CD4-positive, alpha-beta memory T cell (primary cell): Measurements from ENCODE around the gene DDRGK1. TPM values are rescaled to one million over a fixed set of nuclear protein-coding genes. Genes with fewer than 3 reads are reported as not detected.

Experiments used
- CTCF ChIA-PET: fragments of 350-600 bp; sonication (Branson Sonifier 250); formaldehyde crosslinking; loops from one replicate; lab custom pipeline; 2021; ENCODE audit warnings: inconsistent platforms; ENCODE audit not compliant: partially characterized antibody; lab: Charles Lee
- POLR2A ChIA-PET: fragments of 350-600 bp; sonication (Branson Sonifier 250); formaldehyde crosslinking; loops from one replicate; lab custom pipeline; 2021; ENCODE audit not compliant: partially characterized antibody; lab: Charles Lee
- DNase-seq, 5 donors: peaks; one replicate each; pipeline versions ENCODE4 v3.0.0 to v3.0.0-alpha.2; 2020 to 2022; ENCODE audit warnings: mixed read lengths in 1 of 5
- H3K27ac ChIP-seq: one replicate; pipeline ENCODE4 v1.7.0; 2013; ENCODE audit warnings: low read depth, low read length
- H3K27me3 ChIP-seq: 2 replicates; pipeline ENCODE4 v1.7.0; 2013; ENCODE audit warnings: mild to moderate bottlenecking, low read length, moderate library complexity; ENCODE audit not compliant: insufficient read depth
- H3K36me3 ChIP-seq: 2 replicates; pipeline ENCODE4 v1.7.0; 2013; ENCODE audit warnings: mild to moderate bottlenecking, low read length, moderate library complexity; ENCODE audit not compliant: insufficient read depth
- H3K4me1 ChIP-seq: 2 replicates; pipeline ENCODE4 v1.7.0; 2013; ENCODE audit warnings: mild to moderate bottlenecking, low read length, moderate library complexity; ENCODE audit not compliant: insufficient read depth
- H3K4me3 ChIP-seq, 2 donors: one replicate each; pipeline ENCODE4 v1.7.0; 2013; ENCODE audit warnings: low read length in 2 of 2, mild to moderate bottlenecking in 1 of 2
- H3K9me3 ChIP-seq, 2 donors: one replicate each; pipeline ENCODE4 v1.7.0; 2013; ENCODE audit warnings: low read length in 2 of 2, control low read depth in 1 of 2; ENCODE audit not compliant: control insufficient read depth in 1 of 2
- H3K27ac Mint-ChIP-seq, 7 donors: one replicate each; pipeline ENCODE4 v1.8.0; 2020 to 2021; ENCODE audit warnings: mixed read lengths in 7 of 7, mild to moderate bottlenecking in 6 of 7, inconsistent platforms in 3 of 7, moderate library complexity in 3 of 7
- H3K27me3 Mint-ChIP-seq, 2 donors: one replicate each; pipeline ENCODE4 v1.8.0; 2020 to 2021; ENCODE audit warnings: mixed read lengths in 2 of 2
- H3K36me3 Mint-ChIP-seq, 2 donors: one replicate each; pipeline ENCODE4 v1.8.0; 2020 to 2021; ENCODE audit warnings: mixed read lengths in 2 of 2, inconsistent platforms in 1 of 2, mild to moderate bottlenecking in 1 of 2
- H3K4me1 Mint-ChIP-seq, 4 donors: one replicate each; pipeline ENCODE4 v1.8.0; 2020 to 2021; ENCODE audit warnings: mixed read lengths in 4 of 4, mild to moderate bottlenecking in 1 of 4
- H3K4me3 Mint-ChIP-seq, 8 donors: one replicate each; pipeline ENCODE4 v1.8.0; 2020 to 2021; ENCODE audit warnings: mixed read lengths in 8 of 8, mild to moderate bottlenecking in 7 of 8, moderate library complexity in 6 of 8, inconsistent platforms in 3 of 8
- H3K9me3 Mint-ChIP-seq, 8 donors: one replicate each; pipeline ENCODE4 v1.8.0; 2020 to 2021; ENCODE audit warnings: mixed read lengths in 8 of 8, mild to moderate bottlenecking in 5 of 8, inconsistent platforms in 3 of 8, moderate library complexity in 1 of 8
- intact Hi-C: fragments of 100-400 bp; cut with micrococcal nuclease; formaldehyde crosslinking; loops from one replicate; pipeline ENCODE4 v1.15.1; 2023
- polyA plus RNA-seq, 2 donors: library from polyadenylated mRNA; unstranded; fragments of 300-500 nt; fragmentation: Illumina TruSeq; gene quantifications; one replicate each; pipeline ENCODE4 v1.2.3, GENCODE V29; 2021
- total RNA-seq, 2 experiments: library from RNA; stranded (reverse); gene quantifications; one replicate each; pipeline ENCODE4 v1.2.3, GENCODE V29; 2021

The DDRGK1 gene
- total and polyA plus RNA-seq, 4 experiments from 2014 or later, result 35.2 to 61.0 (median 54.6) TPM

- ChIA-PET CTCF (no interaction called here), POLR2A (no interaction called here)
- Histone ChIP-seq H3K27me3 (peaks cover 34% of the 10 kb centered on the region), H3K4me3 (no peak overlapping the region), H3K27ac (no peak overlapping the region), H3K9me3 (no peaks in the 10 kb centered on the region), H3K36me3 (no peaks in the 10 kb centered on the region), H3K4me1 (peaks cover 14% of the 10 kb centered on the region)
- Mint-ChIP-seq H3K36me3 (peaks cover 0 to 2% of the 10 kb centered on the region in 2 donors), H3K27ac (no peak overlapping the region), H3K4me3 (peak overlapping the region in 1 of 8 donors; percentile 27), H3K9me3 (no peaks in the 10 kb centered on the region), H3K4me1 (peaks cover 0 to 13% (median 9%) of the 10 kb centered on the region in 4 donors), H3K27me3 (peaks cover 14 to 19% of the 10 kb centered on the region in 2 donors)
- DNase-seq, result no peak
- intact Hi-C loops, result no loop called here
These were observed 31.3 kb upstream of the DDRGK1 start for GRCh38 chr20:3235666-3236324.

- Mint-ChIP-seq H3K27me3 (peaks cover 9 to 11% of the 10 kb centered on the region in 2 donors), H3K4me1 (peaks cover 0 to 6% (median 2%) of the 10 kb centered on the region in 4 donors), H3K4me3 (no peak overlapping the region), H3K27ac (no peak overlapping the region), H3K36me3 (no peaks in the 10 kb centered on the region), H3K9me3 (no peaks in the 10 kb centered on the region)
- no peaks in the 10 kb centered on the region for H3K9me3 ChIP-seq
- DNase-seq, result no peak
- no peaks in the 10 kb centered on the region for H3K36me3 ChIP-seq
- H3K4me3 ChIP-seq, result no peak overlapping the region
- H3K27ac ChIP-seq, result no peak overlapping the region
- ChIA-PET CTCF (no interaction called here), POLR2A (no interaction called here)
- intact Hi-C loops, result no loop called here
- peaks cover 8% of the 10 kb centered on the region for H3K4me1 ChIP-seq
- H3K27me3 ChIP-seq, result peaks cover 24% of the 10 kb centered on the region
These were observed 29.6 kb upstream of the DDRGK1 start for GRCh38 chr20:3233991-3234498.

GRCh38 chr20:3233131-3233990, 28.9 kb upstream of the DDRGK1 start:
- Mint-ChIP-seq H3K27ac (peak overlapping the region in 1 of 7 donors; percentile 66), H3K4me1 (peaks cover 0 to 6% (median 2%) of the 10 kb centered on the region in 4 donors), H3K4me3 (no peak overlapping the region), H3K27me3 (peaks cover 9 to 11% of the 10 kb centered on the region in 2 donors), H3K9me3 (no peaks in the 10 kb centered on the region), H3K36me3 (no peaks in the 10 kb centered on the region)
- Histone ChIP-seq H3K4me3 (no peak overlapping the region), H3K9me3 (no peaks in the 10 kb centered on the region), H3K27ac (no peak overlapping the region), H3K27me3 (peaks cover 24% of the 10 kb centered on the region), H3K4me1 (peaks cover 8% of the 10 kb centered on the region), H3K36me3 (no peaks in the 10 kb centered on the region)
- CTCF ChIA-PET, result no interaction called here
- POLR2A ChIA-PET, result no interaction called here
- intact Hi-C loops, result no loop called here
- DNase-seq, result no peak

DNA sequence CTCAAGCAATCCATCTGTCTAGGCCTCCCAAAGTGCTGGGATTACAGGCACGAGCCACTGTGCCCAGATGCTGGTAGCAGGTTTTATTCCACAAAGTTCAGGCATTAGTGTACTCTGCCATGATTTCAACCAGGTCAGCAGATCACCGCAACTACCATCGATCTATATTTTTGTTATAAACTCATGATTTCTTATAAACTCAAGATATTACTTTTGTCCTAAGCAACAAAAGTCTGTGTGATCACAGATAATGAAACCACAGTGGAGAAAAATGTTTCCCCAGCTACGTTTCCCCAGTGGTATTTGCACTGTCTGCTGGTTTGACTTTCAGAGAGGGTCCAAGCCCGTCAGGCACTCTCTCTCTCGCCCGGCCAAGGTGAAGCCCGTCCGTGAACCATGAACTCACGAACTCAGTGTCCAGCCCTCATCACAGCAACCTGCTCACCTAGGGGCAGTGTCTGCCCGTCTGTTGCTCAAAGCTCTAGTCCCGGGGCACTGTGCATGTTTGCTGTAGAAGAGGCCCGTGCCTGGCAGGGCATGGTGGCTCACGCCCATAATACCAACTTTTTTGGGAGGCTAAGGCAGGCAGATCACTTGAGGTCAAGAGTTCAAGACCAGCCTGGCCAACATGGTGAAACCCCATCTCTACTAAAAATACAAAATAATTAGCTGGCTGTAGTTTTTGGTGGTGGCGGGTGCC, 27.6 kb upstream of the DDRGK1 start:
- H3K36me3 ChIP-seq, result no peaks in the 10 kb centered on the region
- intact Hi-C loops, result no loop called here
- H3K27me3 ChIP-seq, result peaks cover 16% of the 10 kb centered on the region
- H3K4me1 Mint-ChIP-seq, result peaks cover 0 to 4% (median under 1%) of the 10 kb centered on the region in 4 donors
- no peak overlapping the region for H3K4me3 ChIP-seq
- no peak overlapping the region for H3K27ac Mint-ChIP-seq
- CTCF ChIA-PET, result no interaction called here
- no peak overlapping the region for H3K27ac ChIP-seq
- no peaks in the 10 kb centered on the region for H3K9me3 ChIP-seq
- DNase-seq, result no peak
- no peaks in the 10 kb centered on the region for H3K36me3 Mint-ChIP-seq
- POLR2A ChIA-PET, result interaction anchor here (0.9 kb wide), 1 partner anchor 75 kb away, joined by 3 read pairs; no protein-coding TSS in a partner anchor
- no peaks in the 10 kb centered on the region for H3K4me1 ChIP-seq
- H3K4me3 Mint-ChIP-seq, result no peak overlapping the region
- peaks cover 6 to 8% of the 10 kb centered on the region in 2 donors for H3K27me3 Mint-ChIP-seq
- no peaks in the 10 kb centered on the region for H3K9me3 Mint-ChIP-seq

- peaks cover 3 to 5% of the 10 kb centered on the region in 2 donors for H3K27me3 Mint-ChIP-seq
- POLR2A ChIA-PET, result no interaction called here
These were observed 26.6 kb upstream of the DDRGK1 start for GRCh38 chr20:3231116-3231515.

GRCh38 chr20:3229798-3230197, 25.3 kb upstream of the DDRGK1 start:
- Mint-ChIP-seq H3K4me3 (no peak overlapping the region), H3K27me3 (no peaks in the 10 kb centered on the region), H3K36me3 (no peaks in the 10 kb centered on the region), H3K9me3 (no peaks in the 10 kb centered on the region), H3K4me1 (no peaks in the 10 kb centered on the region), H3K27ac (no peak overlapping the region)
- intact Hi-C loops, result no loop called here
- no peak for DNase-seq
- Histone ChIP-seq H3K4me3 (no peak overlapping the region), H3K36me3 (no peaks in the 10 kb centered on the region), H3K27ac (no peak overlapping the region), H3K27me3 (no peaks in the 10 kb centered on the region), H3K4me1 (no peaks in the 10 kb centered on the region), H3K9me3 (no peaks in the 10 kb centered on the region)
- POLR2A ChIA-PET, result no interaction called here
- CTCF ChIA-PET, result no interaction called here

More at GRCh38 chr20:3231116-3231515, 26.6 kb upstream of the DDRGK1 start:
- Histone ChIP-seq H3K36me3 (no peaks in the 10 kb centered on the region), H3K4me1 (no peaks in the 10 kb centered on the region), H3K27ac (no peak overlapping the region), H3K27me3 (peaks cover 11% of the 10 kb centered on the region), H3K4me3 (no peak overlapping the region), H3K9me3 (no peaks in the 10 kb centered on the region)
- Mint-ChIP-seq H3K36me3 (no peaks in the 10 kb centered on the region), H3K9me3 (no peaks in the 10 kb centered on the region), H3K4me1 (no peaks in the 10 kb centered on the region), H3K4me3 (no peak overlapping the region), H3K27ac (no peak overlapping the region)
- CTCF ChIA-PET, result no interaction called here
- intact Hi-C loops, result no loop called here
- no peak for DNase-seq

- Histone ChIP-seq H3K27ac (no peak overlapping the region), H3K9me3 (no peaks in the 10 kb centered on the region), H3K36me3 (no peaks in the 10 kb centered on the region), H3K4me1 (no peaks in the 10 kb centered on the region), H3K4me3 (no peak overlapping the region), H3K27me3 (no peaks in the 10 kb centered on the region)
- Mint-ChIP-seq H3K36me3 (no peaks in the 10 kb centered on the region), H3K9me3 (no peaks in the 10 kb centered on the region), H3K27ac (no peak overlapping the region), H3K27me3 (no peaks in the 10 kb centered on the region), H3K4me3 (no peak overlapping the region), H3K4me1 (no peaks in the 10 kb centered on the region)
- no peak for DNase-seq
- POLR2A ChIA-PET, result no interaction called here
- intact Hi-C loops, result no loop called here
- CTCF ChIA-PET, result no interaction called here
These were observed 24.7 kb upstream of the DDRGK1 start for GRCh38 chr20:3229158-3229557.
